ENCODE results near the gene CCND1.

Gene CCND1

DNA sequence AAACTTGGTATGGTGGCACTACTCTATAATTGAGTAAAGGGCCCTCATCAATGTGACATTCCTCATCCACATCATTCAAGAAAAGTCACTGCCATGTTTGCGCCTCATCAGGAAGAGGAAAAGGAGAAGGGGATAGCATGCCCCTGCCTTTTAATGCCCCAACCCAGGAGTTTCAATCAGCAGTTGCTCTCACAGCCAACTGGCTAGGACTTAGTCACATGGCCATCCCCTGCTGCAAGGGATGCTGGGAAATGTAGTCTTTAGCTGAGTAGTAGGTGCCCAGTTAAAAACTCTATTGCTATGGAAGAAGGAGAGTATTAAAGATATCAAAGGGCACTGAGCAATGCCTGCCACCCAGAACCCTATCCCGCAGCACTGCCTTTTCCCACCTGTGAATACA is 10.9 kb upstream of the CCND1 start:
- TF ChIP-seq, protein P1, sequence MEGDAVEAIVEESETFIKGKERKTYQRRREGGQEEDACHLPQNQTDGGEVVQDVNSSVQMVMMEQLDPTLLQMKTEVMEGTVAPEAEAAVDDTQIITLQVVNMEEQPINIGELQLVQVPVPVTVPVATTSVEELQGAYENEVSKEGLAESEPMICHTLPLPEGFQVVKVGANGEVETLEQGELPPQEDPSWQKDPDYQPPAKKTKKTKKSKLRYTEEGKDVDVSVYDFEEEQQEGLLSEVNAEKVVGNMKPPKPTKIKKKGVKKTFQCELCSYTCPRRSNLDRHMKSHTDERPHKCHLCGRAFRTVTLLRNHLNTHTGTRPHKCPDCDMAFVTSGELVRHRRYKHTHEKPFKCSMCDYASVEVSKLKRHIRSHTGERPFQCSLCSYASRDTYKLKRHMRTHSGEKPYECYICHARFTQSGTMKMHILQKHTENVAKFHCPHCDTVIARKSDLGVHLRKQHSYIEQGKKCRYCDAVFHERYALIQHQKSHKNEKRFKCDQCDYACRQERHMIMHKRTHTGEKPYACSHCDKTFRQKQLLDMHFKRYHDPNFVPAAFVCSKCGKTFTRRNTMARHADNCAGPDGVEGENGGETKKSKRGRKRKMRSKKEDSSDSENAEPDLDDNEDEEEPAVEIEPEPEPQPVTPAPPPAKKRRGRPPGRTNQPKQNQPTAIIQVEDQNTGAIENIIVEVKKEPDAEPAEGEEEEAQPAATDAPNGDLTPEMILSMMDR (IDR thresholded peaks at IDR 0.05; ENCODE audit: low read depth, low read length, missing control alignments): no peak
- no peak overlapping the region for H3K4me3 ChIP-seq (ENCODE audit: low read depth, low read length)
- DNase-seq (ENCODE audit: low read depth): no peak

DNA sequence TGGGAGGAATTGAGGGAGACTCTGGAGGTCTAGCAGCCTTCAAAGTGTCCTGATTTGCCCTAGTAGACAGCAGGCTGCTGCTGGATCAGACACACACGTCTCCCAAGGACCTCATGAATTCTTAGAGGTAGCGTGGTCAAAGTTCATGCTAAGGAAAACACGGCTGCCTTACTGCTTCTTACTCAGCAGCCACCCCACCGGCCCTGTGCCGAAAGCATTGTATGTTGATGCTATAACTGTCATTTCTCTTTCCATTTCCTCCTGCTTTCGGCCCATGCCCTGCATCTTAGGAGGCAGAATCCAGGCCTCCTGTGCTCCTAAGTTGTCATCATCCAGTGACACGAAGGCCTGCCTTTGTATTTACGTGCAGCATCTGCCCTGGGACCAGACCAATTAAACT is 10.5 kb upstream of the CCND1 start:
- no peak for DNase-seq (ENCODE audit: low read depth)
- TF ChIP-seq, protein P1 (IDR thresholded peaks at IDR 0.05; ENCODE audit: low read depth, low read length, missing control alignments): no peak
- H3K4me3 ChIP-seq (ENCODE audit: low read depth, low read length): no peak overlapping the region

DNA sequence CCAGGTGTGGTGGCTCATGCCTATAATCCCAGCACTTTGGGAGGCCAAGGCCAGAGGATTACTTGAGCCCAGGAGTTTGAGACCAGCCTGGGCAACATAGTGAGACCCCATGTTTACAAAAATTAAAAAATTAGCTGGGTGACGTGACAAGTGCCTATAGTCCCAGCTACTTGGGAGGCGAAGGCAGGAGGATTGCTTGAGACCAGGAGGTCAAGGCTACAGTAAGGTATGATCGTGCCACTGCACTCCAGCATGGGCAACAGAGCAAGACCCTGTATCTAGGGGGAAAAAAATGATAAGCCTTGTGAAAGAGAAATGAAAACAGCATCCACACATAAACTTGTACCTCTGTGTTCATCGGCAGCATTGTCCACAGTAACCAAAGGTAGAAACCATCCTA is 8.1 kb upstream of the CCND1 start:
- H3K4me3 ChIP-seq (ENCODE audit: low read depth, low read length): no peak overlapping the region
- TF ChIP-seq, protein P1 (IDR thresholded peaks at IDR 0.05; ENCODE audit: low read depth, low read length, missing control alignments): no peak
- DNase-seq (ENCODE audit: low read depth): no peak

DNA sequence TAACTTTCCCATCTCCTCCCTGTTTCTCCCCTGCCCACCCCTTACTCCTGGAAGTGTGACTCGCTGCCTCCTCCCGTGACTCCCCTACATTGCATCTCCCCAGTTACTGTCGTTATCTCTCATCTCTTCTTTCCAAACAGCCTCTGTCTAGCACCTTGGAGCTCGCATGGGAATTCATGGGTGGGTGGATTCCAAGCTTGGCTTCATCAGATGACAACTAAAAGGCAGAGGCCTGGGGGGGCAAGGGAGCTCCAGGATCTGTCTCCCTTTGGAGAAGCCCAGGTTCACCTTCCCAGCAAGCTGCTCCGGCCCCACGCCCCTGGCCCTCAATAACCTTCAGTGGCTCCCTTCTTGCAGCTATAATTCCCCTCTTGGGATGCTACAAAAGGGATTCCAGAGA is 6.9 kb upstream of the CCND1 start:
- no peak for DNase-seq (ENCODE audit: low read depth)
- no peak overlapping the region for H3K4me3 ChIP-seq (ENCODE audit: low read depth, low read length)
- TF ChIP-seq, protein P1 (IDR thresholded peaks at IDR 0.05; ENCODE audit: low read depth, low read length, missing control alignments): no peak

DNA sequence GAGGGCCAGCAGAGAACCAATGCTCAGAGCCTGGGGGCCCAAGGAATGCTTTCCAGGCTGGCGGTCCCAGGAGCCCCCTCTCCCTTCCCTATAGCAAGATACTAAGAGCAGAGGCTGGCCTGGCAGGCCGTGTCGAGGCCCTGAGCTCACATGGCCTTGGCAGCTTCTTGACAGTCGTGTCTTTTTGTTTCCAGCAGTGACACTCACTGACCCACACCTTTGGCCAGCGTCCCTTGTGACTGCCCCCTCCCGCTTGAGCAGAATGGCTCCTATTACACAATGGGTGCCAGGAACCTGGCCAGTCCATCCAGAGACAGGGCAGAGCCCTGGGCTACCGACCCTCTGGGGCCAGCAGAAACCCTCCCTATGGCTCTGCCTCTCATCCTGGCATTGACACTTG is 6.4 kb upstream of the CCND1 start:
- H3K4me3 ChIP-seq (ENCODE audit: low read depth, low read length): no peak overlapping the region
- no peak for DNase-seq (ENCODE audit: low read depth)
- TF ChIP-seq, protein P1 (IDR thresholded peaks at IDR 0.05; ENCODE audit: low read depth, low read length, missing control alignments): no peak

DNA sequence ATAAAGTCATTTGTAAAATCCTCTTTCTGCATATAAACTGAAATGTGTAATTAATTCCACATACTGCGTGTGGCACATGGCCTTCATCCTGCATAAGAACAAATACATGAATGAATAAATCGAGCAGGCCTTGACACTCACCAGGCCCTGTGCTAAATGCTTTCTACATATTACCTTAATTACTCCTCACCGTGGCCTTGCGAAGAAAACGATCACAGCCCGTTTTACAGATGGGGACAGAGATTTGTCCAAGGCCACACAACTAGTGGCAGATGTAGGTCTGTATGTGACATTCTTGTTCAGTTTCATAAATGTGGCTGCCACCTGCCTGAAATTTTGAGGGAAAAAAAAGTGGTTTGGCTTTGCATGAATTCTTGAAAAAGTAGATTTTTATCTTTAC is 5.8 kb upstream of the CCND1 start:
- TF ChIP-seq, protein P1 (IDR thresholded peaks at IDR 0.05; ENCODE audit: low read depth, low read length, missing control alignments): no peak
- no peak overlapping the region for H3K4me3 ChIP-seq (ENCODE audit: low read depth, low read length)
- no peak for DNase-seq (ENCODE audit: low read depth)

DNA sequence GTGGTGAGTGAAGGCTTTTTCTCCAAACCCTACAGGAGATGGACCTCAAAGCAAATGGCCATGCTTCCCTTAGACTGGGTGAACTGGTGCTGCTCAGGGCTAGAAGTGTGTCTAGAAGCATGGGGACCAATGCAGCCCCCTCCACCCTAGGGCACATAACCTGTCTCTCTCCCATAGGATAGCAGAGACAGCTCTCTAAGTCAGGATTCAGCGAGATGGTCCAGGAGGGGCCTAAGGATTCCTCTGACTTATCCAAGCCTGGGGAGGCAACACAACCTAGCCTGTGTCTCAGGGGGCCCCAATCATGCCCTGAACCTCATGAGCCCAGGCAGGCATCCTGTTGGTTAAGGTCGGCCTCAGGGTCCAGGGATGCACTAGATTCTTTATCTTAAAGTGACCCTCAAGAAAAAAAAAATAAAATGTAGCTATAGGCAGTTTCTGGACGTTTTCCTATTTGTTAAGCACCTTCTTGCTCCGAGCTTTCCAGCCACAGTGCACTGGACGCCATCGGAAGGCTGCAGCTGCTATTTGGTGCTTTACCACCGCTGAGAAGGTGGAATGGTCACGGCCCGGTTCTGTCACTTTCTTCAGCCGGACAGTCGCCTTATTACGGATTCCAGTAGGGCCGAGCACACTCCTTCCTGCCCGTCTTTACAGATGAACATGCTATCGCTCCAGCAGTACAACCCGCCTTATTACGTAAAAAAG is 5.0 kb upstream of the CCND1 start:
- no peak for DNase-seq (ENCODE audit: low read depth)
- no peak overlapping the region for H3K4me3 ChIP-seq (ENCODE audit: low read depth, low read length)
- TF ChIP-seq, protein P1 (IDR thresholded peaks at IDR 0.05; ENCODE audit: low read depth, low read length, missing control alignments): no peak

Measured in GM12864 (cell line).